ENCODE data around the gene AHCYL1.

- no peak for TF ChIP-seq CTCF (IDR thresholded peaks at IDR 0.05)
- no peak for TF ChIP-seq POLR2A (IDR thresholded peaks at IDR 0.05)
- TF ChIP-seq POLR2AphosphoS5 (IDR thresholded peaks at IDR 0.05) = no peak
Observed at GRCh38 chr1:109983380-109984189, 980 bp upstream of the AHCYL1 start.
